NCI-H146 treated with DMSO at 0.1 percent for 48 hours (cell line): ENCODE results near the gene RALGAPA2.
"Not testable (repeated sequence)": the region's sequence is repeated elsewhere in the genome, so short reads cannot be mapped to it uniquely, and the experiment has no call there.

Source experiments
- DNase-seq: peaks from one replicate; lab custom pipeline; 2025; ENCODE audit not compliant: unreplicated experiment; lab: John Stamatoyannopoulos, UW

RALGAPA2 gene

DNA sequence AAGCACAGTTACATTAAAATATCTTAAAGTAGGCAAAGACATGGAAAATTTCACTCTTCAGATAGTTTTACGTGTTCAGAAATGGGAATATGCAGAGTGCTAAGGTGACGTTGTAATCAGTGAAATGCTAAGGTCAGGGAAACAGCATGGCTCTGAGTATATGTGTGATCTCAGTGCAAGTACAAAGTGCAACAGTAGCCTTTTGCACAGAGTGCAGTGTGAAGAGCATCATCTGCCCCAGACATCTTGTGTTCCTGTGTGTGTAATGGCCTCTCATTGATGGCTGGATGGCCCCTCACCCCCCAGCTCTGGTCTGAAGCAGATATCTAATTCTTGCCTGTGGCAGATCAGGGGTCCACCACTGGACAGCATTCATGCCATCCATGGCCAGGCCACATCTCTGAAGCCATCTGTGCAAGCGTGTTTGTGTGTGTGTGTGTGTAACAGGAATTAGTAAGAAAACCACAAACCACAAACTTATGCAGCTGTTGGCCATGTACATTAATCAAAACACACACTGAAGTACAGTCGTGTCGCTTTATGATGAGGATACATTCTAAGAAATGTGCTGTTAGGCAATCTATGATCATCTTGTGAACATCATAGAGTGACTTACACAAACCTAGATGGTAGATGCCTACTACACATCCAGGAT, 165.1 kb downstream of the RALGAPA2 start:
- no peak for DNase-seq

DNA sequence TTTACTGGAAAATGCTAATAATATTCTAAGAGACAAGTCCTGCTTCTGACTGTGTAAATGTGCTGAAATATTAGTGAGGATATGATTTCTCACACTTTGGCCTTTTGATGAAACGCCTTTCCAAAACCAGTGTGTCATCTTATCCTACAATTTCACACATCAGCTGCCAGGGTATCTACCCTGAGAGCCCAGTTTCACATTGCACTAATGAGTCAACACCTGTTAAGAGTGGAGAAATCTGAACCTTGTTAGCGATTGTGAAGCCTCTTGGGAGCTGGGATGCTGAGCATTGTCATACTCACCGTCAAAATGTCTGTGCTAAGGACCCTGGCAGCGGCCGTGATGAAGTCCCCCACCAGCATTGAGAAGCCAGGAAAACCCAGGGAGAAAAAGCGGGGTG, 166.0 kb downstream of the RALGAPA2 start:
- DNase-seq = peak; percentile 29

DNA sequence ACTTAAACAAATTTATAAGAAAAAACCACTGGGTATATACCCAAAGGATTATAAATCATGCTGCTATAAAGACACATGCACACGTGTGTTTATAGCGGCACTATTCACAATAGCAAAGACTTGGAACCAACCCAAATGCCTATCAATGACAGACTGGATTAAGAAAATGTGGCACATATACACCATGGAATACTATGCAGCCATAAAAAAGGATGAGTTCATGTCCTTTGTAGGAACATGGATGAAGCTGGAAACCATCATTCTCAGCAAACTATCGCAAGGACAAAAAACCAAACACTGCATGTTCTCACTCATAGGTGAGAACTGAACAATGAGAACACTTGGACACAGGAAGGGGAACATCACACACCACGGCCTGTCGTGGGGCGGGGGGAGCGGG, 169.1 kb downstream of the RALGAPA2 start:
- not testable (repeated sequence) for DNase-seq

DNA sequence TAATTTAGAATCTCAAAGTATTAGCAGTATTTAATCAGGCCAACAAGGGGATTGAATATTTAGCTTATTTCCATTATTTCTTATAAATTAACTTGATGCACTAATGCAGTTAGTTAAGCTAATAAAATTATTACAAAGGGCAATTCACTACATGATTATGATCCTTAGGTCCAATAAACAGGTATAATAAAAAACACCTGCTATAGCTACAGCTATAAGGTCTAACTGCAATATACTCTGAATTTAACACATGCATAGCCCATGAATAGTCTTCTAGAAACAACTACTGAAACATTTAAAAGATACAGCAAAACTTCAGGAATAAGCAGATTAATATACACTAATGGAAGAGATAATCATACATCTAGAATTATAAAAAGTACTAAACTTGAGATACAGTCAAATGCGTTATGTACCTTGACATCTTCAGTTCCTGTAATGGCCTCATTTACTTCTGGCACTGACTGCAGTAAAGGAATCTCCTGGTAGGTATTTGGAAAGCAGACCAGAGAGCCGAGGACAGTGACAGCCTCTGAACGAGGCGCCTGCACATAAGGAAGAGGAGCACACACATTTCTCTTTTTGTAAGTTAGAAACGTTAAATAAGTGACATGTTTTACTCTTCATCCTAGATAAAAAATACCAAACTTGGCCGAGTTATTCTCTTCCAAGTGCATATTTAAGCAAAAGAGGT, 176.1 kb downstream of the RALGAPA2 start:
- DNase-seq = no peak

DNA sequence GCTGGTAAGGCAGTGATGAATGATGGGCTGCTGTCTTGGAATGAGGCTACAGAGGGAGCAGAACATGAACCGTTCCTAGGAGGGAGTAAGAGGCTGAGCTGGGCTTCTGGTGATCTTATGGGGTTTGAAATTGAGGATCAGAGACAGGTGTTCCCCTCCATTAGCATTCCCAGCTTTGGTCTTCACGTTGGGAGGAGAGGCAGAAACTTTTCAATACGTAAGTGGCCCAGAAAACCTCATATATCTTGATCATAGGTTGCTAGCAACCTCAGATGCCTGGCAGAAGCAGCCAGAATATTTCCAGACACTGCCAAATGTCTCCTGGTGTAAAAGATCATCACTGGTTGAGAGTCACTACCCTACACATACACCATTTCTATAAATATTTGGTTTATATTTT, 177.4 kb downstream of the RALGAPA2 start:
- DNase-seq = no peak

DNA sequence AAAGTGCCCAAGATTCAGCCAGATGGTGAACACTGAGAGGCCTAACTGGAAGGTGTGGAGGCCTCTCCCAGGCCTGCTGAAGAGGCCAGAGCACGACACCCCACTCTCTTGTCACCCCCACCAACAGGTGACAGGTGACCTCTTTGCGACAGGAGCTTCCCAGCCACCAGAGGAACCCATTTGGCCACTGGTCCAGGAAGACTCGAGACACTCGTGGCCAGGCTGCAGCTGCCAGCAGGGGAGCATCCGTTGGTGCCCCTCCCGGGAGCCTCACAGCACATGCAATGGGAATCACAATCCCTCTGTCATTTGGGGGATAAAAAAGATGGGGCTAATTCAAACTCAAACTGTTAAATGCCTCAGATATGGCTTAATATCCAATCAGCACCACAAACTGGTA, 181.2 kb downstream of the RALGAPA2 start:
- no peak for DNase-seq

DNA sequence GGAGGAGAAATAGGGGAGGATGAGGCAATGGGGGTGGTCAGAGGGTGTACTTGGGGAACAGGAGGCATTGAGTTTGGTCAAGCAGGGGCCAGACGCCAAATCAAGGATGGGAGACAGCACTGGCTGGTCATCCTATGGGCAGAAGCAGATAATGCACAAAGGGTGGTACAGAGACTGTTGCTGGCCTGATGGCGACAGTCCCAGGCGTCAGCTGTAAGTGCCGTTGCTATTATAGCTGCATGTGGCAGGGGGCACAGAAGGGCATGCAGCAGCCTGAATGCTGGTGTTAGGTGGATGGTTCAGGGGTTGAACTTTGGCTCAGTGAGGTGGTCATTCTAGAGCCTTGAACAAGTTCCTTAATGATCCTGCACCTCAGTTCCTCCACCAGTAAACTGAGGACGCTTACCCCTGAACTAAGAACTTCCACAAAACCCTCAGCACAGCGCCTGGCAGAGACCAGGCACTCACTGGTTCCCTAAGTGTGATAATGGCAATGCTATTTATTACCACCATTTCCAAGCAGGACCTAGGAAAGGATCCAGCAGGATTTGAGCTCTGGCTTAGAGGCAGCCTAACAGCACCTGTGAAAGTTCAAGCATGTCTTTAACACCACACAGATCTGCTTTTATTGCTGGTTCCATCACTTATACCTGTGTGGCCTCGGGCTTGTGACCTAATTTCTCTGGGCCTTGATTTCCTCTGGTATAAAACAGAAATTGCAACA, 181.9 kb downstream of the RALGAPA2 start:
- no peak for DNase-seq

DNA sequence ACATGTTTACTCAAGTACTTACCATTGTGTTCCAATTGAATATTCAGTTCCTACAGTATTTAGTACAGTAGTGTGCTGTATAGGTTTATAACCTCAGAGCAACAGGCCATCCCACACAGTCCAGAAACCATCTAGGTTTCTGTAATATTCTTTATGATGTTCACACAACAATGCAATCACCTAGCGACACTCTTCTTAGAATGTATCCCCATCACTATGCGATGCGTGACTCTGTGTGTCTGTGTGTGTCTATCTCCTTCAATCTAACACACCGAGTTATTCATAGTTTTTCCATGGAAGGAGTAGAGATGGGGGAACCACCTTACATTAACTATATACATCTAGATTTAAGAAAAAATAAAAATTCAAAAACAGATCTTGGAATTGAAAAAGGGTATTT, 182.8 kb downstream of the RALGAPA2 start:
- DNase-seq = no peak

DNA sequence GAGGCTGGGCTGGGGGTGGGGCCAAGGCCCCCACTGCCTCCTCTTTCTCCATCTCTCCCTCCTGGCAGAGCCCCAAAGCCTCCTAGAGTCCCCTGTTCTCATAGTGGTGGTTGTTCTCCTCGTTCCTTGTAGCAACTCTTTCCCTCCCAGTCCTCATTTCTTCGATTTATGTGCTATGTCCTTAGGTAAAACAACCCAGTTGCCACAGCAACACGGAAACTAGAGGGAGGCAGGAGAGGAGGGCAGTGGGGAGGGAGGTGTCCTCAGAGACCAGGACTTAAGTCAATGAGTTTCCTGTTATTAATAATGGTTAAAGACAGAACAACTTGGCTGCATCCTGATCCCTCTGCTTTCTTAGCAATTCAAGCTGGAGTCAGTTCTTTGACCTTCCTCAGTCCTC, 183.6 kb downstream of the RALGAPA2 start:
- no peak for DNase-seq

DNA sequence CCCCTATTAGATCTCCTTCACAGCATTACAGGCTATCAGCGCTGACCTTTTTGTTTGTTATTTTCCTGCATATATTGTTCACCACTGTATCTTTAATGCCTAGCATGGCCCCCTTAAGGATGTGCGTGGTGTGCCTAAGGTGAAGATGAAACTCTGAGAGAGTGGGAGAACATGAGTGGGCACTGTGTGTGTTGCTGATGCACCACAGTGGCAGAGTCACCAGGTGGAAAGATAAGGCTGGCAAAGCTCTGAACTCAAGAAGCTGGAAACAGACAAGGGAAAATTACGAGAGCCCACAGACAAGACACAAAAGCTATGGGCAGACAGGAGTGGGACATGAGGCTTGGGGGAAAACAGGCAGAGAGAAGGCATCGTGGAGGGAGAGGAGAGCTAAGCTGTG, 184.8 kb downstream of the RALGAPA2 start:
- DNase-seq = no peak

DNA sequence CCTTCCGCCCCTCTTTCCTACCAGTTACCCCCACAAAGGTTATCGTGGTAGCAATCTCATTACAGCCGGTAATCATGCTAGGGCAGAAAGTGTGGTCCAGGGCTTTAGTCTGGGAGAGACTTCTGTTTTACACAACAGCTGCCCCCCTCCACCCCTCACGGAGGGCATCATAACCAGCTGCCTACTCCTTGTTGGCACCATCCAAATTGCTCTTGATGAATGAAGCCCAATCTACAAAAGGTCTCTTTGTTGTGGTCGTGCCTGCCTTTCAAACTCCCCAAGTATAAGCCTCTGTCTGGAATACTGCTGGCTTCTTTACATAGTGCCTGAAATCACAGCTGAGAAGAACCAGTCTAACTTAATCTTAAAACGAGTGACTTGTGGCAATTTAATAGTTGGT, 186.7 kb downstream of the RALGAPA2 start:
- no peak for DNase-seq

DNA sequence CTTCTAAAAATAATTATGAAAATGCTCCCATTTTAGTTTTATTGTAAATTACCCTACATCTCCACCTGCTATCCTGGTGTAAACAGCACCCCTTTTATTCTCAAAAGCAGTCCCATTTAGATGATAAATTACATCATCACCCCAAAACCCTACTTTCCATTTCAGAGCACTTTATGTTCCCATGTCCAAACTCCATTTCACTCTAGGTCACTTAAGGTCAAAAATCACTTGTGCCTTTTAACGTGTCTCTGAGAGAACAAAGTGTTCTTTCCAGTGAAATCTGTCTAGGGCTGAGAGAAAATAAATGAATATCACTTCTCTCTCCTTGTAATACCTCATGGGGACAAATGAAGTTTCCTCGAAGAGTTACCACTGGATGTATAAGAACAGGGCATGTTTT, 187.2 kb downstream of the RALGAPA2 start:
- no peak for DNase-seq

DNA sequence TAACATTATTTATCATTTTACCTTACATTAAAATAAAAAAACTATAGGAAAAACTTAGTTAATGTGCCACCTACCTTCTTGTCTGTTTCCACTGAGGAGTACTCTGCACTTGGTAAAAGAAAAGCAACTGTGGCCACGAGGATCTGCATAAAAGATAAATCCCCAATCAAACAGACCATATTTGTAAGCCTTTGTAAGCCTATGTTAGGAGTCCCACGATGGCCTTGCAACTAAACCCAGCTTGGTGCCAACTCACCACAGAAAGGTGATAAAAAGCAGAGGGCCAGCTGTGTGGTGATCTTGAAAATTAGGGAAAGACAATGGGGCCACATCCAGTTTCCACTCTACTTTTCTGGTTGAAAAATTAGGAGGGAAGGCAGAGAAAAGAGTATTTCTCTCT, 187.7 kb downstream of the RALGAPA2 start:
- no peak for DNase-seq

DNA sequence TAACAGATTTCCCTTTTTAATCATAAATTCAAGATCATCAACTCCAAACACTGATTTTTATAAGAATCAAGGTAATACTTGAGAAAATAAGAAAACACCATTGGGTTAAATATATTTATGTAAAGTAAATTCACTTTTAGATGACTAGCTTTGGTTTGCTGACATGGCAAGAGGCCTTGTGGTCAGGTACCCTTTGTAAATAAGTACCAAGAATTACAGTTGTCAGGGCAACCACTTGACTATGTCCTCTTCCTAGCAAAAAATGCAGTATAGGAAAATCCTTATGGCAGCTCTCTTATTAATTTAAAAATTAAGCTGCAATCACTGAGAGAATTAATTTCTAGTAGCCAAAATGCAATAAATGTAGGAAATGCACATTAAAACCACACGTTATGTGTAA, 190.7 kb downstream of the RALGAPA2 start:
- no peak for DNase-seq

DNA sequence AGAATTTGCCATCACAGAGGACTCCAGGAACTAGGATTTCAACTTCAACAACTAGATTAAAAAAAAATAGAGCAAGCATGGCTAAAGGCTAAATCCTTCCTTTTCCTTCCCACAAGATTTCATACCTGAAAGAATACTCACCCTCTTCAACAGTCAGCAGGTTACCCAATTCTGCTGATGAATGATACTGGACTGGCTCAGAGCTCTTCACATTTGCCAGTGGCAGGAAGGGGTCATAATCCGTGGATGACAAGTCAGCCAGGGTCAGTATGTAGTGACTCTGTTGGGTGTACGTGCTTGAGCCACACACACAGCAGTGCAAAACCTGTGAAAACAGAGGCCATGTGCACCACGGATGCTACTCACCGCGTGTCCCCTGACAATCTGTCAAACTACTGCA, 191.7 kb downstream of the RALGAPA2 start:
- no peak for DNase-seq

DNA sequence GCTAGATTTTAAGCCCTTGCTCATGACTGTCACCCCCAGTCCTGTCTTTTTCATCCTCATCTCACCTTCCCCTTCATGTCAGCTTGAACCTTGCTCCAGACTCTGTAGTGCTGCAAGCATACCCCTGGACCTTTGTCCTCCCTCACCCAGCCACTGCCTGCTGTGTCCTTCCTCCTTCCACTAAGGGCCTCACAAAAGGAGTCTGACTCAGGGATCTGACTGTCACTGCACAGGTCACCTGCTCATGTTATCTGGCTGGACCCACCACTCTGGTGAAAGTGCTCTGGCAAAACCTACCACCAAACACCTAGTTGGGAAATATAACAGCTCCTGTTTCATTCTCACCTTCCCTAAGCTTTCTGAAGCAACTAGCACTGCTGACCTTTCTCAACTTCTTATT, 193.2 kb downstream of the RALGAPA2 start:
- no peak for DNase-seq

DNA sequence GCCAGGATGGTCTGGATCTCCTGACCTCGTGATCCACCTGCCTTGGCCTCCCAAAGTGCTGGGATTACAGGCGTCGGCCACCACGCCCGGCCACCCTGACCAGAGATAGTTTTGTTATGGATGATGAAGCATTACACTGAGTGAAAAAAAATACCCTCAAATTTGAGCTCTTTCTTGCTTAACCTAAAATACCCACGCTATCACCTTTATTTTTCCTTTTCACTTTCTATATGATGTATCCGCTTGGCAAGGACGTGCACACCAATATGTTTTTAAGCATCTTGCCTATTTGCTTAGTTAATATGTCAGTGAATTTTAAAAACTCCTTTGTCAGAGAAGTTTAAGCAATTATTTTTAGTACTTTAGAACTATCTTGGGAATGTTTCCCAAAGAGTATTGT, 194.2 kb downstream of the RALGAPA2 start:
- no peak for DNase-seq

DNA sequence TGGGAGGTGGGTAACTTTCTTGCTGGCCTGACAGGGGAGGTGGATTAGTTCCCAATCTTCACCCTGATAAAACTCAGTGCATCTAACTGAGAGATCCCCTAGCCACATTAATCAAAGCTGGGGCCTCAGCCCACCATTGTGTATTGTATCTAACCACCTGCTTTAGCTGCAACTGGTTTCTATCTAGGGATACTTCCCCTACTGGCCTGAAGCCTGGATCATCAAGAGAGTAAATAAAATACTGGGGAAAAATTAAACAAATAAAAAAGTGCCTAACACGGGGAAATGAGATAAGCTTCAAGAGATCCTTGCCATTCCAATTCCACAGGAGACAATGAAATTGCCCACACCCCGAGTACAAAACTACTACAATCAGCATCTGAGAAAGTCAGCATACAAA, 195.1 kb downstream of the RALGAPA2 start:
- DNase-seq = no peak

DNA sequence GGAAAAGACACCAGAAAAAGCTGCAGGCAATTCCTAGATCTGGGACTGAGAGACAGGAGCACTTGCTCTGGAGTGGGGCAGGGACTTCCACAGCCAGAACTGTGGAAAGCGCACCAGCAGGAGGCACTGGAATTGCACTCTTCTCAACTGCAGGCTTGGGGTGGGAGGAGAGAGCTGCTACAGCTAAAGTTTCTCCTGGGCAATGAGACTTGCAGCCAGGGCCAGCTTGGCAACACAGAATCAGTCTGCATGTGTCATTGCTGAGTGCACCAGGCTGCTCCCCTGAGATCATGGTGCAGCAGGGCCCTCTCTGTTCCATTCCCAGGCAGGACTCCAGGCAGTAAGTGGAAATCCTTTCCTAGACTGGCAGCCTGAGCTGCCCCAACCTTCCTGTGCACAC, 198.7 kb downstream of the RALGAPA2 start:
- DNase-seq = no peak

DNA sequence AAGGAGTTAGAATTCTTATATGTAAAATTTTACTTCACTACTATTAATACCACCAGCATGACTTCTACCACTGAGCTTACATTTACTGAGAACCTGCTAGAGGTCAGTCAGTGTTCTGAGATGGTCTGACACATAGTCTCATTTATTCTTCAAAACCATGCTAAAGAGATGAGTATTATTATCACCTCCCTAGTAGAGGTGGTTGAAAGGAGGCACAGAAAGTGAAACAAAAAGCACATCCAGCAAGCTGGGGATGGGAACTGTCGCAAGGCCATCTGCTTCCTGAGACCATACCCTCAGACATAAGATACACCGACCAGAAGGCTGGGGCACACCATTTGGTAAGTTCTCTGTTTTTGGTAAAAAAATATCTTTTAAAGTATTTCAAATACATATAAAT, 206.9 kb downstream of the RALGAPA2 start:
- no peak for DNase-seq

DNA sequence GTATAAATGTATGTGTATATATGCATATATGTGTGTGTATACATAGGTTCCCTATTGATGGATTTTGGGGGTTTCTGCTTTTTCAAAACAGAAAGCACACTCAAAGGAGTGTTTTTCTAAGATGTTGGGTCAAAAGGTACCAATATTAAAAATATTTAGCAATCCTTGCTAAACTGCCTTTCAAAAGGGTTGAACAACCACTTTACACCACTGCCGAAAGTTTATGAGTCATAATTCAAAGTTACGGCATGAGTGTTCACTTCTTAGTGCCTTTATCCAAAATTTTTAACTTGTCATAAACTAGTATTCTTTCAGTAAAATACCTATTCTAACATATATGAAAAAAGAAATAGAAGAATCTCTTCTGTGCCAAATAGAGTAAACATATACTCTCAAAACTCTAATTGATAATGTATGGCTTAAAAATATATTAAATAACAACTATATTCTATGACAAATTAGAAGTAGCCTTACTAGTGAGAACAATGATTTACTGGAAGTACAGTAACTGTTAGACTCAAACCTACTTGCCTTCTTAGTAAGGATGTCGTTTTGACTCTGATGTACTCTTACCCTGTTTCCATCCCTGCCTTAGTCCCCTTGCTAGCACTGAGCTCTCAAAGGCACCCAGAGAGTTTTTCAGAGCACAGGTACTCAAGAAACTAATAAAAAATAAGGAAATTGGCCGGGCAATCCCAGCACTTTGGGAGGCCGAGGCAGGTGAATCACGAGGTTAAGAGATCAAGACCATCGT, 208.5 kb downstream of the RALGAPA2 start:
- no peak for DNase-seq

DNA sequence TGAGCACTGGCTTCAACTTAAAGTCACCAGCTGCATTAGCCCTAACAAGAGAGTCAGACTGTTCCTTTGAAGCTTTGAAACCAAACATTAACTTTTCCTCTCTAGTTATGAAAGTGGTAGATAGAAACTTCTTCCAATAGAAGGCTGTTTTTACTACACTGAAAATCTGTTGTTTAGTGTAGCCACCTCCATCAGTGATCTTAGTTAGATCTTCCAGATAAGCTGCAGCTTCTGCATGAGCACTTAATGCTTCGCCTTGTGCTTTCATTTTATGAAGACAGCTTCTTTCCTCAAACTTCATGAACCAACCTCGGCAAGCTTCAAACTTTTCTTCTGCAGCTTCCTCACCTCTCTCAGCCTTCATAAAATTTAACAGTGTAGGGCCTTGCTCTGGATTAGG, 211.3 kb downstream of the RALGAPA2 start:
- DNase-seq = no peak
